Hypothalamus (tissue), 51 donors: ENCODE measurements around the gene SLC7A8.

Experiments
- DNase-seq, 51 donors: peaks; one replicate each; lab custom pipeline; 2025; lab: John Stamatoyannopoulos, UW

SLC7A8 gene

GRCh38 chr14:23183158-23183470 lies 346 bp downstream of the SLC7A8 start:
- DNase-seq = no peak

GRCh38 chr14:23182372-23183157 lies 895 bp downstream of the SLC7A8 start:
- DNase-seq = peak in 30 of 51 donors; percentile 11 to 72 (median 25)

- peak in 1 of 51 donors; percentile 28 for DNase-seq
Measured at GRCh38 chr14:23181946-23182345, 1.5 kb downstream of the SLC7A8 start.

GRCh38 chr14:23181453-23181852 lies 2.0 kb downstream of the SLC7A8 start:
- DNase-seq = no peak

- DNase-seq = no peak
Measured at GRCh38 chr14:23177181-23177580, 6.3 kb downstream of the SLC7A8 start.

GRCh38 chr14:23175823-23176222 lies 7.6 kb downstream of the SLC7A8 start:
- no peak for DNase-seq

GRCh38 chr14:23174296-23175184 lies 8.9 kb downstream of the SLC7A8 start:
- peak in 1 of 51 donors; percentile 53 for DNase-seq

GRCh38 chr14:23173796-23174195 lies 9.7 kb downstream of the SLC7A8 start:
- no peak for DNase-seq

GRCh38 chr14:23173031-23173430 lies 10.4 kb downstream of the SLC7A8 start:
- DNase-seq = no peak

GRCh38 chr14:23172574-23172973 lies 10.9 kb downstream of the SLC7A8 start:
- no peak for DNase-seq

GRCh38 chr14:23172096-23172495 lies 11.4 kb downstream of the SLC7A8 start:
- no peak for DNase-seq

- DNase-seq = no peak
Measured at GRCh38 chr14:23171222-23171975, 12.1 kb downstream of the SLC7A8 start.

GRCh38 chr14:23169622-23170021 lies 13.8 kb downstream of the SLC7A8 start:
- DNase-seq = no peak

GRCh38 chr14:23168246-23168645 lies 15.2 kb downstream of the SLC7A8 start:
- no peak for DNase-seq

GRCh38 chr14:23167116-23167847 lies 16.2 kb downstream of the SLC7A8 start:
- no peak for DNase-seq

- no peak for DNase-seq
Measured at GRCh38 chr14:23164949-23165348, 18.5 kb downstream of the SLC7A8 start.

- DNase-seq = no peak
Measured at GRCh38 chr14:23164250-23164649, 19.2 kb downstream of the SLC7A8 start.

- DNase-seq = no peak
Measured at GRCh38 chr14:23163830-23164229, 19.6 kb downstream of the SLC7A8 start.

GRCh38 chr14:23162800-23163199 lies 20.7 kb downstream of the SLC7A8 start:
- no peak for DNase-seq

GRCh38 chr14:23162005-23162404 lies 21.5 kb downstream of the SLC7A8 start:
- DNase-seq = no peak
